Measurements from ENCODE around the gene RERE. TPM values are rescaled to one million over a fixed set of nuclear protein-coding genes. Genes with fewer than 3 reads are reported as not detected.
A peak's percentile ranks its signal among the peaks of the same experiment; 100 is the strongest.

RERE gene
- total RNA-seq, 1 donor from 2014 or later: 124 TPM

DNA sequence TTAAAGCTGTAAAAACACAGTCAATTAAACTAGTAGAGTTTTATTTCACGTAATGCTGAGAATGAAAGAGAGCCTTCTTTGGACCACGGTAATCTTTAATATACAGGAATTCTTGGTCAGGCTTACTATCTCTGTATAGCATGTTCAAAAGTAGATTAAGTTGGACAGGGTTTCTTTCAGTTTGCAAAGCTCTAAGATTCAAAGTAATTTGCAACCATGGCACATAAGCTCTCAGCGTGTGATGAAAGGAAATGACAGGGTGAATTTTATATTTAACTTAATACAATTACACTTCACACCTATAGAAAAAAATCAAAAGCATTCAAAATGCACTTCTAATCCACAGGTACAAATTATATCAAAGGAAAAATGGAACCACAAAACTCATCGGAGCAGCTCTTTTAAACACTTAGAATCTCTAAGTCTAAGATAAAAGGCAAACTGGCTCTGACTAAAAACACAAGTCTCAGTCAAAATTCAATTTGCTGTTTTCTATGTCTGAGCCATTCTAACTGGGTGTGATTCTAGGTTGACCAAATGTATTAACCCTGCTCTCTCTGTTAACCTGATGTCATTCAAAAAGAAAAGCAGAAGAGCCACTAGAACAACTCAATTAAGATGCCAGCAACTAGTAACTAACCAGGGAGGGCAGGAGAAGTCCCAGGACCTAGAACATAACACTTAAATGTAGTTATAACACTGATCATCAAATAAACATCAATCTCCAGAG is 147.7 kb downstream of the RERE start:
- TF ChIP-seq EZH2 (IDR thresholded peaks at IDR 0.05; ENCODE audit: insufficient read depth, low read length) (no peak), CTCF (IDR thresholded peaks at IDR 0.05; ENCODE audit: insufficient read depth, low read depth, low read length) (no peak)
- H2AFZ ChIP-seq (ENCODE audit: low read depth, low read length): no peak overlapping the region
- DNase-seq (ENCODE audit: low read depth) (no peak), FAIRE-seq (no peak)
- H4K20me1 ChIP-seq (ENCODE audit: insufficient read depth, low read length): peaks cover 82% of the 10 kb centered on the region
- peaks cover 71% of the 10 kb centered on the region for H3K79me2 ChIP-seq (ENCODE audit: insufficient read depth, low read length)
- no peak overlapping the region for H3K9ac ChIP-seq (ENCODE audit: low read length)
- Mint-ChIP-seq H3K27ac (ENCODE audit: unreplicated experiment) (peak overlapping the region; percentile 30), H3K9me3 (ENCODE audit: unreplicated experiment) (no peaks in the 10 kb centered on the region), H3K36me3 (ENCODE audit: low read depth, unreplicated experiment) (peaks cover 2% of the 10 kb centered on the region), H3K27me3 (ENCODE audit: low read depth, unreplicated experiment) (no peaks in the 10 kb centered on the region), H3K4me3 (ENCODE audit: unreplicated experiment) (no peak overlapping the region), H3K4me1 (ENCODE audit: low read depth, unreplicated experiment) (peaks cover 45% of the 10 kb centered on the region)
- H3K4me1 ChIP-seq (ENCODE audit: insufficient read depth, low read length): peaks cover 18% of the 10 kb centered on the region
- H3K4me2 ChIP-seq (ENCODE audit: low read length): no peak overlapping the region
- H3K27ac ChIP-seq (ENCODE audit: low read depth, low read length): no peak overlapping the region
- H3K36me3 ChIP-seq (ENCODE audit: insufficient read depth, low read length): no peaks in the 10 kb centered on the region
- no peaks in the 10 kb centered on the region for H3K27me3 ChIP-seq (ENCODE audit: insufficient read depth, low read length)
- no peaks in the 10 kb centered on the region for H3K9me3 ChIP-seq (ENCODE audit: insufficient read depth, low read depth, low read length)
- H3K4me3 ChIP-seq (ENCODE audit: insufficient read depth, low read depth, low read length): no peak overlapping the region

DNA sequence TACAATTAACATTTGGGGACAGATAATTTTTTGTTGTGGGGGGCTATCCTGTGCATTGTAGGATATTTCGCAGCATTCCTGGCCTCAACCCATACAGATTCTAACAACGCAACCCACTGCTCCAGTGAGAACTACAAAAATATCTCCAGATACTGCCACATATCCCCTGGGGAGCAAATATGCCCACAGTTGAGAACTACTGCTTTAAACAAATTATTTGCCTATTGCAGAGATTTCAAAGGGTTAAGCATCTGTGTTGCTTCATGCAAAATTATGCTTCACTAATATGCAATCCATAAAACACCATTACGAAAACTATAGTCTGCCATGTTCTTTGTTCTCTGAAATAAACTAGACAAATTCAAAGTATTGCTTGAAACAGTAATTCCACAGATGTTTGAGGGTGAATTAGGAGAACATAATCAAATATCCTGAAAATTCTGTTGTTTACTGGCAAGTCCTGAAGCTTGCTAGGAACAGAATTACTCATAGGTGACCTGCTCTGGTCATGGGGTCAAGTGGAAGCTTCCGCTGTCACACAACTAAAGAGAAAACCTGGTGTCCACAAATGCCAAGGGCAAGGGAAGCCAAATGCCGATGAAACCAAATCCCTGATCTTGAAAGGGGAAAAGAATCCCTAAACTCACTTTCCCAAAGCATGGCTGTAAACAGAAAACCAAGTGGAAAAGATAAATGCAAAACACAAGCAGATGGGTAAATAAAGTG is 149.4 kb downstream of the RERE start:
- H3K9me3 Mint-ChIP-seq (ENCODE audit: unreplicated experiment): no peaks in the 10 kb centered on the region
- no peak overlapping the region for H3K9ac ChIP-seq (ENCODE audit: low read length)
- no peak overlapping the region for H3K27ac ChIP-seq (ENCODE audit: low read depth, low read length)
- FAIRE-seq (no peak), DNase-seq (ENCODE audit: low read depth) (peak; percentile 47)
- peaks cover 22% of the 10 kb centered on the region for H3K4me1 ChIP-seq (ENCODE audit: insufficient read depth, low read length)
- H3K4me2 ChIP-seq (ENCODE audit: low read length): no peak overlapping the region
- no peak overlapping the region for H3K4me3 Mint-ChIP-seq (ENCODE audit: unreplicated experiment)
- H2AFZ ChIP-seq (ENCODE audit: low read depth, low read length): no peak overlapping the region
- H3K36me3 Mint-ChIP-seq (ENCODE audit: low read depth, unreplicated experiment): peaks cover 2% of the 10 kb centered on the region
- H3K27me3 ChIP-seq (ENCODE audit: insufficient read depth, low read length): no peaks in the 10 kb centered on the region
- H3K36me3 ChIP-seq (ENCODE audit: insufficient read depth, low read length): no peaks in the 10 kb centered on the region
- H3K79me2 ChIP-seq (ENCODE audit: insufficient read depth, low read length): peaks cover 80% of the 10 kb centered on the region
- peaks cover 81% of the 10 kb centered on the region for H4K20me1 ChIP-seq (ENCODE audit: insufficient read depth, low read length)
- no peaks in the 10 kb centered on the region for H3K9me3 ChIP-seq (ENCODE audit: insufficient read depth, low read depth, low read length)
- H3K4me1 Mint-ChIP-seq (ENCODE audit: low read depth, unreplicated experiment): peaks cover 37% of the 10 kb centered on the region
- no peak overlapping the region for H3K4me3 ChIP-seq (ENCODE audit: insufficient read depth, low read depth, low read length)
- peak overlapping the region; percentile 81 for H3K27ac Mint-ChIP-seq (ENCODE audit: unreplicated experiment)
- no peaks in the 10 kb centered on the region for H3K27me3 Mint-ChIP-seq (ENCODE audit: low read depth, unreplicated experiment)
- TF ChIP-seq EZH2 (IDR thresholded peaks at IDR 0.05; ENCODE audit: insufficient read depth, low read length) (no peak), CTCF (IDR thresholded peaks at IDR 0.05; ENCODE audit: insufficient read depth, low read depth, low read length) (no peak)
